GM12892 (cell line): ENCODE measurements around the gene RBM19.

ENCODE experiments used
- POLR2A ChIP-seq: IDR thresholded peaks from 2 replicates; pipeline ENCODE4 v1.6.1; 2011; ENCODE audit warnings: low read depth, low read length, control low read depth
- POLR2AphosphoS5 ChIP-seq: IDR thresholded peaks from 2 replicates; pipeline ENCODE4 v1.6.1; 2011; ENCODE audit warnings: low read depth, low read length, control low read depth
- TAF1 ChIP-seq: IDR thresholded peaks from 2 replicates; pipeline ENCODE4 v1.6.1; 2011; ENCODE audit warnings: low read depth, mild to moderate bottlenecking, control low read depth, low read length, borderline replicate concordance

- no peak for TF ChIP-seq POLR2A
- no peak for TF ChIP-seq TAF1
- TF ChIP-seq POLR2AphosphoS5 = no peak
Observed at GRCh38 chr12:113867258-113867657, 98.9 kb downstream of the RBM19 start.
